ENCODE measurements around the gene PNO1.

The PNO1 gene

DNA sequence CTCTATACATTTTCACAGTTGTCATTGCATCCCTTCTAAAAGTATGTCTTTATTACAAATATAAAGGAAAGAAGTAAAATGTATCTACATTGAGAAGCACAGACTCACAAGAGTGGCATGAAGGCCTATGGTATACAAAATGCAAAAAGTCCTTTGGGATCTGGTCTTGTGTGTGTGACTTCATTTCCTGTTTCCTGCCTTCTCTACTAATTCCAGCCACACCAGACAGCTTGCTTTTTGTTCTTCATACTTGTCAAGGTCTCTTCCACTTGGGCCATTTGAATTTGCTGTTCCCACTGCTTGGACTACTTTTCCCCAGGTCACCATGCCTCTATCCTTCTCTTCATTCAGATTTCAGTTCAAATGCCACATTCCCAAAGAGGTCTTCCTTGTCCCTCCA, 6.7 kb upstream of the PNO1 start (continued):
- TF ChIP-seq, protein P1, sequence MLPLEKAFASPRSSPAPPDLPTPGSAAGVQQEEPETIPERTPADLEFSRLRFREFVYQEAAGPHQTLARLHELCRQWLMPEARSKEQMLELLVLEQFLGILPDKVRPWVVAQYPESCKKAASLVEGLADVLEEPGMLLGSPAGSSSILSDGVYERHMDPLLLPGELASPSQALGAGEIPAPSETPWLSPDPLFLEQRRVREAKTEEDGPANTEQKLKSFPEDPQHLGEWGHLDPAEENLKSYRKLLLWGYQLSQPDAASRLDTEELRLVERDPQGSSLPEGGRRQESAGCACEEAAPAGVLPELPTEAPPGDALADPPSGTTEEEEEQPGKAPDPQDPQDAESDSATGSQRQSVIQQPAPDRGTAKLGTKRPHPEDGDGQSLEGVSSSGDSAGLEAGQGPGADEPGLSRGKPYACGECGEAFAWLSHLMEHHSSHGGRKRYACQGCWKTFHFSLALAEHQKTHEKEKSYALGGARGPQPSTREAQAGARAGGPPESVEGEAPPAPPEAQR (tag by site-specific recombination; IDR thresholded peaks at IDR 0.05), result no peak
- no peak for TF ChIP-seq ZNF514 (tag by site-specific recombination; IDR thresholded peaks at IDR 0.05)

DNA sequence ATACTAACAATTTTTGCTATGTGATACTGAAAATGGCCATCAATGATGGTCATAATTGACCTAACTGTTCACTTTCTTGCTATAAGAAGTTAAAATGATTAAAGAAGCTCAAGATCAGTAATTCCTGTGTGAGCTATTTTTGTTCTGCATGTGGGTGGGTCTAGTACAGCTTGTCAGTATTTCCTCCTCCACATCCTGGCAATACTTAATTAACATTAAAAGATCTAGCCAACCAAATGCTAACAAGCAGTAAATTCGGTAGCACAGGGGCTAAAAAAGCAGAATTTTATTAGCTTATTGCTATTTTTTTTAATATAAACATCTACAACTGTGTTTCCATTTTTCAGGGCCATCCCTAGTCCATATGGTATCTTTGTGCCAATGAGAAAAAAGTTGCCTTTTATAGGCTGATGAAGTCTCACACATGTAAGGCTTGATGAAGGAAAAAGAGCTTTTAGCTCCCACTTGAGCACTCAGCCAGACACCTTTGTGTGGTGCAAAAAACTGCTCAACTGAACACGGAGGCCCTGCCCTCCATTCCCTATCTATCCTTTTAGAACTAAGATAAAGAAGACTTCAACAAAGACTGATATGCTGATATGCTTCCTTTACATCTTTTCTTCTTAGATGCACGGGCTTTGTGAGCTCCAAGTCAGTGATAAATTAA, 4.9 kb upstream of the PNO1 start:
- H3K27ac ChIP-seq (ENCODE audit: extremely low read depth, low read depth, low read length), result no peak overlapping the region
- H3K36me3 ChIP-seq (ENCODE audit: control insufficient read depth in 2 of 2, insufficient read depth in 1 of 2, low read length in 2 of 2), result no peaks in the 10 kb centered on the region; a peak in 1 of 3 replicates
- POLR2A ChIA-PET, result interaction anchor here (0.6 kb wide), 1 partner anchor 113 kb away, joined by 3 read pairs; no protein-coding TSS in a partner anchor
- no peak overlapping the region for H3K4me3 ChIP-seq (ENCODE audit: low read depth, low read length)
- no peaks in the 10 kb centered on the region for H3K9me3 ChIP-seq (ENCODE audit: control insufficient read depth, insufficient read depth, low read depth, low read length)
- 0 out of 2 replicates have a peak, but pooled peaks cover 3% of the 10 kb centered on the region for H3K4me1 ChIP-seq (ENCODE audit: control insufficient read depth, insufficient read depth, low read length)
- no peak for TF ChIP-seq ZNF221 (tag by site-specific recombination; IDR thresholded peaks at IDR 0.05; ENCODE audit: borderline replicate concordance)
- no peak for TF ChIP-seq ZNF624 (tag by site-specific recombination; IDR thresholded peaks at IDR 0.05)
- no peak for TF ChIP-seq ZNF626 (tag by site-specific recombination; IDR thresholded peaks at IDR 0.05)
- no peak for TF ChIP-seq ZNF560 (tag by site-specific recombination; IDR thresholded peaks at IDR 0.05; ENCODE audit: borderline replicate concordance)
- TF ChIP-seq, protein P2, sequence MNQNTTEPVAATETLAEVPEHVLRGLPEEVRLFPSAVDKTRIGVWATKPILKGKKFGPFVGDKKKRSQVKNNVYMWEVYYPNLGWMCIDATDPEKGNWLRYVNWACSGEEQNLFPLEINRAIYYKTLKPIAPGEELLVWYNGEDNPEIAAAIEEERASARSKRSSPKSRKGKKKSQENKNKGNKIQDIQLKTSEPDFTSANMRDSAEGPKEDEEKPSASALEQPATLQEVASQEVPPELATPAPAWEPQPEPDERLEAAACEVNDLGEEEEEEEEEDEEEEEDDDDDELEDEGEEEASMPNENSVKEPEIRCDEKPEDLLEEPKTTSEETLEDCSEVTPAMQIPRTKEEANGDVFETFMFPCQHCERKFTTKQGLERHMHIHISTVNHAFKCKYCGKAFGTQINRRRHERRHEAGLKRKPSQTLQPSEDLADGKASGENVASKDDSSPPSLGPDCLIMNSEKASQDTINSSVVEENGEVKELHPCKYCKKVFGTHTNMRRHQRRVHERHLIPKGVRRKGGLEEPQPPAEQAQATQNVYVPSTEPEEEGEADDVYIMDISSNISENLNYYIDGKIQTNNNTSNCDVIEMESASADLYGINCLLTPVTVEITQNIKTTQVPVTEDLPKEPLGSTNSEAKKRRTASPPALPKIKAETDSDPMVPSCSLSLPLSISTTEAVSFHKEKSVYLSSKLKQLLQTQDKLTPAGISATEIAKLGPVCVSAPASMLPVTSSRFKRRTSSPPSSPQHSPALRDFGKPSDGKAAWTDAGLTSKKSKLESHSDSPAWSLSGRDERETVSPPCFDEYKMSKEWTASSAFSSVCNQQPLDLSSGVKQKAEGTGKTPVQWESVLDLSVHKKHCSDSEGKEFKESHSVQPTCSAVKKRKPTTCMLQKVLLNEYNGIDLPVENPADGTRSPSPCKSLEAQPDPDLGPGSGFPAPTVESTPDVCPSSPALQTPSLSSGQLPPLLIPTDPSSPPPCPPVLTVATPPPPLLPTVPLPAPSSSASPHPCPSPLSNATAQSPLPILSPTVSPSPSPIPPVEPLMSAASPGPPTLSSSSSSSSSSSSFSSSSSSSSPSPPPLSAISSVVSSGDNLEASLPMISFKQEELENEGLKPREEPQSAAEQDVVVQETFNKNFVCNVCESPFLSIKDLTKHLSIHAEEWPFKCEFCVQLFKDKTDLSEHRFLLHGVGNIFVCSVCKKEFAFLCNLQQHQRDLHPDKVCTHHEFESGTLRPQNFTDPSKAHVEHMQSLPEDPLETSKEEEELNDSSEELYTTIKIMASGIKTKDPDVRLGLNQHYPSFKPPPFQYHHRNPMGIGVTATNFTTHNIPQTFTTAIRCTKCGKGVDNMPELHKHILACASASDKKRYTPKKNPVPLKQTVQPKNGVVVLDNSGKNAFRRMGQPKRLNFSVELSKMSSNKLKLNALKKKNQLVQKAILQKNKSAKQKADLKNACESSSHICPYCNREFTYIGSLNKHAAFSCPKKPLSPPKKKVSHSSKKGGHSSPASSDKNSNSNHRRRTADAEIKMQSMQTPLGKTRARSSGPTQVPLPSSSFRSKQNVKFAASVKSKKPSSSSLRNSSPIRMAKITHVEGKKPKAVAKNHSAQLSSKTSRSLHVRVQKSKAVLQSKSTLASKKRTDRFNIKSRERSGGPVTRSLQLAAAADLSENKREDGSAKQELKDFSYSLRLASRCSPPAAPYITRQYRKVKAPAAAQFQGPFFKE (tag by site-specific recombination; IDR thresholded peaks at IDR 0.05; ENCODE audit: borderline replicate concordance), result no peak
- CTCF ChIA-PET, result interaction anchor here (0.6 to 0.9 kb wide), 5 partner anchors 30 to 652 kb away, joined by 3 to 4 read pairs (median 3); no protein-coding TSS in a partner anchor

DNA sequence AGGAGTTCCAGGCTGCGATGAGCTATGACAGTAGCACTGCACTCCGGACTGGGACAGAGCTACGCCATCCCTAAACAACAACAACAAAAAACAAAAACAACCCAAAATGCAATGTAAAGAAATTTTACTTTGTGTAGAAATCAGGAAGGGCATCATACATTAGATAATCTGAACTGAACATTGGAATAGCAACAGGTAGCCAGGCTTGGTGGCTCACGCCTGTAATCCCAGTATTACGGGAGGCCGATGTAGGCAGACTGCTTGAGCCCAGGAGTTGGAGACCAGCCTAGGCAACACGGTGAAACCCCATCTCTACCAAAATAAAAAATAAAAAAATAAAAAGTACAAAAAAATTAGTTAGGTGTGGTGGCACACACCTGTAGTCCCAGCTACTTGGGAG, 2.1 kb upstream of the PNO1 start:
- ChIA-PET CTCF (interaction anchor here (0.6 to 1.3 kb wide), 2 partner anchors 30 to 34 kb away, joined by 3 to 4 read pairs; no protein-coding TSS in a partner anchor), POLR2A (no interaction called here)
- Histone ChIP-seq H3K36me3 (ENCODE audit: control insufficient read depth in 2 of 2, insufficient read depth in 1 of 2, low read length in 2 of 2) (peaks cover 6 to 11% of the 10 kb centered on the region in 2 experiments), H3K4me1 (ENCODE audit: control insufficient read depth, insufficient read depth, low read length) (peaks cover 3% of the 10 kb centered on the region; the same call in 1 of the 2 replicates), H3K4me3 (ENCODE audit: low read depth, low read length) (no peak overlapping the region), H3K27ac (ENCODE audit: extremely low read depth, low read depth, low read length) (no peak overlapping the region), H3K9me3 (ENCODE audit: control insufficient read depth, insufficient read depth, low read depth, low read length) (no peaks in the 10 kb centered on the region)
- TF ChIP-seq, protein P3, sequence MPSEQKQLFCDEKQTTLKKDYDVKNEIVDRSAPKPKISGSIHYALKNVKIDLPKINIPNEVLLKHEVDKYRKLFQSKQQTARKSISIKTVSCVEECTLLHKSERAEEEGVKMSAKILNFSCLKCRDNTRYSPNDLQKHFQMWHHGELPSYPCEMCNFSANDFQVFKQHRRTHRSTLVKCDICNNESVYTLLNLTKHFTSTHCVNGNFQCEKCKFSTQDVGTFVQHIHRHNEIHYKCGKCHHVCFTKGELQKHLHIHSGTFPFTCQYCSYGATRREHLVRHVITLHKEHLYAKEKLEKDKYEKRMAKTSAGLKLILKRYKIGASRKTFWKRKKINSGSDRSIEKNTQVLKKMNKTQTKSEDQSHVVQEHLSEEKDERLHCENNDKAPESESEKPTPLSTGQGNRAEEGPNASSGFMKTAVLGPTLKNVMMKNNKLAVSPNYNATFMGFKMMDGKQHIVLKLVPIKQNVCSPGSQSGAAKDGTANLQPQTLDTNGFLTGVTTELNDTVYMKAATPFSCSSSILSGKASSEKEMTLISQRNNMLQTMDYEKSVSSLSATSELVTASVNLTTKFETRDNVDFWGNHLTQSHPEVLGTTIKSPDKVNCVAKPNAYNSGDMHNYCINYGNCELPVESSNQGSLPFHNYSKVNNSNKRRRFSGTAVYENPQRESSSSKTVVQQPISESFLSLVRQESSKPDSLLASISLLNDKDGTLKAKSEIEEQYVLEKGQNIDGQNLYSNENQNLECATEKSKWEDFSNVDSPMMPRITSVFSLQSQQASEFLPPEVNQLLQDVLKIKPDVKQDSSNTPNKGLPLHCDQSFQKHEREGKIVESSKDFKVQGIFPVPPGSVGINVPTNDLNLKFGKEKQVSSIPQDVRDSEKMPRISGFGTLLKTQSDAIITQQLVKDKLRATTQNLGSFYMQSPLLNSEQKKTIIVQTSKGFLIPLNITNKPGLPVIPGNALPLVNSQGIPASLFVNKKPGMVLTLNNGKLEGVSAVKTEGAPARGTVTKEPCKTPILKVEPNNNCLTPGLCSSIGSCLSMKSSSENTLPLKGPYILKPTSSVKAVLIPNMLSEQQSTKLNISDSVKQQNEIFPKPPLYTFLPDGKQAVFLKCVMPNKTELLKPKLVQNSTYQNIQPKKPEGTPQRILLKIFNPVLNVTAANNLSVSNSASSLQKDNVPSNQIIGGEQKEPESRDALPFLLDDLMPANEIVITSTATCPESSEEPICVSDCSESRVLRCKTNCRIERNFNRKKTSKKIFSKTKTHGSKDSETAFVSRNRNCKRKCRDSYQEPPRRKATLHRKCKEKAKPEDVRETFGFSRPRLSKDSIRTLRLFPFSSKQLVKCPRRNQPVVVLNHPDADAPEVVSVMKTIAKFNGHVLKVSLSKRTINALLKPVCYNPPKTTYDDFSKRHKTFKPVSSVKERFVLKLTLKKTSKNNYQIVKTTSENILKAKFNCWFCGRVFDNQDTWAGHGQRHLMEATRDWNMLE (tag by site-specific recombination; conservative IDR thresholded peaks at IDR 0.05; ENCODE audit: low read depth), result no peak
- TF ChIP-seq ZNF670 (tag by site-specific recombination; IDR thresholded peaks at IDR 0.05; ENCODE audit: low read depth) (no peak), SCRT2 (tag by site-specific recombination; IDR thresholded peaks at IDR 0.05) (peak; percentile 92), SCRT1 (tag by site-specific recombination; IDR thresholded peaks at IDR 0.05; ENCODE audit: borderline replicate concordance) (peak; percentile 88)
- TF ChIP-seq, protein P4, sequence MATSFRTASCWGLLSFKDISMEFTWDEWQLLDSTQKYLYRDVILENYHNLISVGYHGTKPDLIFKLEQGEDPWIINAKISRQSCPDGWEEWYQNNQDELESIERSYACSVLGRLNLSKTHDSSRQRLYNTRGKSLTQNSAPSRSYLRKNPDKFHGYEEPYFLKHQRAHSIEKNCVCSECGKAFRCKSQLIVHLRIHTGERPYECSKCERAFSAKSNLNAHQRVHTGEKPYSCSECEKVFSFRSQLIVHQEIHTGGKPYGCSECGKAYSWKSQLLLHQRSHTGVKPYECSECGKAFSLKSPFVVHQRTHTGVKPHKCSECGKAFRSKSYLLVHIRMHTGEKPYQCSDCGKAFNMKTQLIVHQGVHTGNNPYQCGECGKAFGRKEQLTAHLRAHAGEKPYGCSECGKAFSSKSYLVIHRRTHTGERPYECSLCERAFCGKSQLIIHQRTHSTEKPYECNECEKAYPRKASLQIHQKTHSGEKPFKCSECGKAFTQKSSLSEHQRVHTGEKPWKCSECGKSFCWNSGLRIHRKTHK (tag by site-specific recombination; IDR thresholded peaks at IDR 0.05), result no peak
